D341Med (cell line): ENCODE results near the gene PTPRJ.

Source experiments
- DNase-seq: peaks from one replicate; pipeline ENCODE4 v3.0.0; 2012; ENCODE audit warnings: low spot score

Gene PTPRJ

GRCh38 chr11:48094643-48095339 lies 114.4 kb downstream of the PTPRJ start:
- DNase-seq = no peak

- DNase-seq = no peak
Measured at GRCh38 chr11:48095779-48096470, 115.6 kb downstream of the PTPRJ start.

- DNase-seq = no peak
Measured at GRCh38 chr11:48096588-48097525, 116.5 kb downstream of the PTPRJ start.

- no peak for DNase-seq
Measured at GRCh38 chr11:48098024-48098423, 117.7 kb downstream of the PTPRJ start.

GRCh38 chr11:48099916-48100446 lies 119.6 kb downstream of the PTPRJ start:
- no peak for DNase-seq

- no peak for DNase-seq
Measured at GRCh38 chr11:48101044-48101733, 120.8 kb downstream of the PTPRJ start.

GRCh38 chr11:48101958-48102357 lies 121.6 kb downstream of the PTPRJ start:
- DNase-seq = no peak

- no peak for DNase-seq
Measured at GRCh38 chr11:48103621-48104567, 123.5 kb downstream of the PTPRJ start.

GRCh38 chr11:48104568-48104924 lies 124.2 kb downstream of the PTPRJ start:
- DNase-seq = no peak

GRCh38 chr11:48105096-48105990 lies 125.0 kb downstream of the PTPRJ start:
- no peak for DNase-seq

- no peak for DNase-seq
Measured at GRCh38 chr11:48106166-48106565, 125.8 kb downstream of the PTPRJ start.

- DNase-seq = no peak
Measured at GRCh38 chr11:48107188-48107704, 126.9 kb downstream of the PTPRJ start.

- no peak for DNase-seq
Measured at GRCh38 chr11:48108231-48109045, 128.1 kb downstream of the PTPRJ start.

GRCh38 chr11:48109046-48109666 lies 128.8 kb downstream of the PTPRJ start:
- peak; percentile 55 for DNase-seq

GRCh38 chr11:48110509-48110766 lies 130.1 kb downstream of the PTPRJ start:
- DNase-seq = no peak

GRCh38 chr11:48111891-48112290 lies 131.5 kb downstream of the PTPRJ start:
- no peak for DNase-seq

GRCh38 chr11:48114740-48115139 lies 134.4 kb downstream of the PTPRJ start:
- no peak for DNase-seq
